GM12872 (cell line): ENCODE data around the gene MORC1.

Experiments used
- TF ChIP-seq, protein P1 (sequence below): IDR thresholded peaks from 3 replicates; pipeline ENCODE4 v1.5.1; 2011; ENCODE audit warnings: low read depth, mild to moderate bottlenecking, low read length, moderate library complexity; ENCODE audit not compliant: insufficient read depth

MORC1 gene

DNA sequence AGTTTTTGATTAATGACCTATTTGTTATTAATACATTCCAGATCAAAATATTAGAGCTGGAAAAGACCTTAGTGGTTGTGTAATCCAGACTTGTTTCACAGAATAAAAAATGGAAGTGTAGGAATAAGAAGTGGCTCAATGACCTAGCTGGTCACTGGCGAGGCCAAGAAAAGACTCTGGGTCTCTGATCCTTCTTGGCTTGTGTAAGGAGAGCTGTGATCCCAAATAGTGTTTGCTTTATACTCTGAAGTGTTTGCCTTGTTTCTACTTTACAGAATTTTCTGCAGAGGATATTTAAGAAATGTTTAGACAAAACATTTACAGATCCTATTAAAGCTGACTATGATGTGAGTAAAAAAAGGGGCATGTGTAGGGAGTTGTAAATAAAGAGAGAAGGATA is 25.7 kb upstream of the MORC1 start:
- TF ChIP-seq, protein P1, sequence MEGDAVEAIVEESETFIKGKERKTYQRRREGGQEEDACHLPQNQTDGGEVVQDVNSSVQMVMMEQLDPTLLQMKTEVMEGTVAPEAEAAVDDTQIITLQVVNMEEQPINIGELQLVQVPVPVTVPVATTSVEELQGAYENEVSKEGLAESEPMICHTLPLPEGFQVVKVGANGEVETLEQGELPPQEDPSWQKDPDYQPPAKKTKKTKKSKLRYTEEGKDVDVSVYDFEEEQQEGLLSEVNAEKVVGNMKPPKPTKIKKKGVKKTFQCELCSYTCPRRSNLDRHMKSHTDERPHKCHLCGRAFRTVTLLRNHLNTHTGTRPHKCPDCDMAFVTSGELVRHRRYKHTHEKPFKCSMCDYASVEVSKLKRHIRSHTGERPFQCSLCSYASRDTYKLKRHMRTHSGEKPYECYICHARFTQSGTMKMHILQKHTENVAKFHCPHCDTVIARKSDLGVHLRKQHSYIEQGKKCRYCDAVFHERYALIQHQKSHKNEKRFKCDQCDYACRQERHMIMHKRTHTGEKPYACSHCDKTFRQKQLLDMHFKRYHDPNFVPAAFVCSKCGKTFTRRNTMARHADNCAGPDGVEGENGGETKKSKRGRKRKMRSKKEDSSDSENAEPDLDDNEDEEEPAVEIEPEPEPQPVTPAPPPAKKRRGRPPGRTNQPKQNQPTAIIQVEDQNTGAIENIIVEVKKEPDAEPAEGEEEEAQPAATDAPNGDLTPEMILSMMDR = no peak

DNA sequence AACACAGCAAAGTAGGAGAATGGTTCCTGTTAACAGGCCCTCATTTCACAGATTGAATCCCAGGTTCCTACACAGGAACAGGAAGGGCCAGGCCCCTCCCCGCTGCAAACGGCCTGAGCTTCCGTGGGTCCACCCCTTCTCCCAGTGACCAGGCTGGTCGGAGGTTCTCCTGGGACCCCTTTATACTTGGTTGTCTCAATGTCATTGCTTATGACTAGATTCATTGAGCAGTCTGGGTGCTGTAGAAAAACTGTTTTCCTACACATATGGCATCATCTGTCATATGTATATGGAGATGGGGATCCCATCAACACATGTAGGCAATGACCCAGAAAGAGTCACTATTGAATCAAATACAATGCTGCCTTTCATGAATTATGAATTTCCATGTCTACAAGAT is 22.4 kb upstream of the MORC1 start:
- TF ChIP-seq, protein P1 = no peak

DNA sequence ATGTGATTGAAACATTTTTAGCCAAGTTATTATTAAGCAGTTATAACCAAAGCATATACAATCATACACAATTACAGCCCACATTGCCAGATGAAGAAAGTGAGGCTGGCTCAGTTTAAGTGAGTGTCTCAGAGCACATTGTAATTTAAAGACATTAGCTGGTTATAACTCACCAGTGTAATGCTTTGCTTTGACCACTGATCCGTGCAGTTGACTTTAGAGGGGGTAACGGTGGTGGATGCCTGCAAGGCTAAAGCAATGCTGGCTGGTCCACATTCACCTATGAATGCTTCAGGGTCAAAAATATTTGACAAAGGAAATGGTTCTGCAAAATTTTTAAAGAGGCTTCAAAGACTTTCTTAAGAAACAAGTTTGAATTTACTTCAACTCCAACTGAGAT is 19.8 kb upstream of the MORC1 start:
- TF ChIP-seq, protein P1 = no peak

DNA sequence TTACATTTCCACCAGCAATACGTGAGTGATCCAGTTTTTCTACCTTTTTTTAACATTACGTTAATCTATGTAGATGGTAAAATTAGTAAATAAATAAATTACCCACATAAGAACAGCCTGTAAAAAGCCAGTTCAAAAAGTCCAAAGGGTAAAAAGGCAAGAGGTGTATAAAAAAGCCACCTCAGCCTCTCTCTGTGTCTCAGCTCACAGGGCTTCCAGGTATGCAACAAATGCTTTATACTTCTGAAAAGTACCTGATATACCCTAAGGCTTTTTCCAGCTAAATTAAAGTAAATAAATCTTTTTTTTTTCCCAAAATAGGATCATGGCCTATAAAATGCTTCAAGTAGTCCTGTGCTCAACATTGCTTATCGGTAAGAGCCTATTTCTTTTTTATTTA is 18.6 kb upstream of the MORC1 start, which contains the start of gene C3orf85:
Gene C3orf85, plus strand, starts transcription at position 197 of the 400 bp plus-strand sequence. Its CDS starts 129 bp downstream, at position 326.
- TF ChIP-seq, protein P1 = no peak

DNA sequence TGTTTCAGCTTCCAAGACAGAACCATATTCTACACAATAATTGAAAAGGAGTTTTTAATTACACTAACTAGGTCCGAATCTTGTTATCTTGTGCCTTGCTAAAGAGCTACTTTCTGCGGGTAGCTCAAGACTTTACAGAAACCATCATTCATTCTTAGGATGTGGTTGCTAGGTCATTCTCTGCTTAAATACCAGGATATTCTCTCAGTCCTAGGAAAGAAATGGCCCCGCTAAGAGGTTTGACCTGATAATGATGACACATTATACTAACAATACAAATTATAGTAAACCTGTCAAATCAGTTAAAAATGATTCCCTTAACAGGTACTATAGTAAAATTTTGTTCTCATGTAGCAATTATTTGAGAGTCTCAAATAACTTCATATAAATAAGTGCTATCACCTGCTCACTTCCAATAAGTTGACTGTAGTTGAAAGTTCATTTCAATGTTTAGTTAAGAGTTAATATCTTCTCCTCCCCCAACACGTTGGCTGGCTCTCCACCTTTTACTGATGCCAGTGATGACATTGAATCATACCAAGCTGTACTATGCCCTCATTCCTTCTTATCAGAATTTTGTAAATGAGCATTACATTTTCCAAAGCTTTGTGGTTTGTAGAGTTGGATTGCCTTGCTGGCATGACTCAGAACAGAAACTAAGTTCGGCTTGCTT is 15.0 kb upstream of the MORC1 start:
- TF ChIP-seq, protein P1 = no peak

DNA sequence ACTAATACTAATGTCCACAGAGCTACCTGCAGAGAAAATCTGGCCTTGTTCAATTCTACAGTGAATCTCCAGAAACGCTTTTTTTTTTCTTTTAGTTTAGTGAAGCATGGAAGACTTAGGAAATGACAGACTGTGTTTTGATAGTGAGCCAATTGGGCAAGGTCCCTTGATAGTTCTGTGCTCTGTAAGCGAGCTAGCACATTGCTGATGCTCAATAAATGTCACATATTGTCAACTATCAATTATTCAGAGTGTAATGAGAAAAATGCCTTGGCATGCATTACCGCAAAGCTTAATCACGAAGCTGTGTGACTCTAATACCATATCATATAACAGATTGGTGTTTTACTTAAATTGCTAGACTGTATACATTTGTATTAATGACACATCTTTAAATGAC is 13.3 kb upstream of the MORC1 start:
- TF ChIP-seq, protein P1 = no peak

DNA sequence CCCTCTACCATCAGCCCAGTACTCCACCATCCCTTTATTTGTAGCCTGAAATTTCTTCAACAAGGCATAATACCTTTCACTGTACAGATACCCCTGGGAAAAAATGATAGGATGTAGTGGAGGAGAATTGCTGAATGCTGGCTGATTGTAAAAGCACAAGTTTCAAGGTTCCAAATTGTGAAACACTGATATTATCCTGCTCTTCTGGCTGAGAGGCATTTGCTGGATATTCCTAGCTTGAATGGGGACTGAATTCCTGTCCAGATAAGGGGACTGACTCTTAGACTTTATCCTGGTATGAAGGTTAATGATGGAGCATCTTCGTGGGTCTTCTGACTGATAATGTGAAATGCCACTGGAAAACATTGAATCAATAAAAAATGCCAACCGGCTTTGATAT is 9.6 kb upstream of the MORC1 start:
- TF ChIP-seq, protein P1 = no peak
